HEK293T (cell line): ENCODE data around the gene HOXB5.

Source experiments
- ARNT ChIP-seq: fragments of 450-650 bp; IDR thresholded peaks from 2 replicates; pipeline ENCODE4 v1.6.1; 2017; ENCODE audit warnings: mild to moderate bottlenecking
- FOXK2 ChIP-seq: fragments of 450-650 bp; IDR thresholded peaks from 2 replicates; pipeline ENCODE4 v1.6.1; 2016; ENCODE audit warnings: mild to moderate bottlenecking
- FOXM1 ChIP-seq: fragments of 450-650 bp; IDR thresholded peaks from 2 replicates; pipeline ENCODE4 v1.6.1; 2017; ENCODE audit warnings: mild to moderate bottlenecking, borderline replicate concordance
- L3MBTL2 ChIP-seq: fragments of 450-650 bp; conservative IDR thresholded peaks from 2 replicates; pipeline ENCODE4 v1.6.1; 2016; ENCODE audit warnings: mild to moderate bottlenecking
- SP1 ChIP-seq: fragments of 450-650 bp; IDR thresholded peaks from 2 replicates; pipeline ENCODE4 v1.6.1; 2017
- SUZ12 ChIP-seq: fragments of 450-650 bp; IDR thresholded peaks from 2 replicates; pipeline ENCODE4 v1.6.1; 2016; ENCODE audit warnings: mild to moderate bottlenecking

GRCh38 chr17:48553826-48554225 lies 39.8 kb downstream of the HOXB5 start:
- TF ChIP-seq SP1, result no peak
- TF ChIP-seq SUZ12, result no peak
- TF ChIP-seq L3MBTL2, result no peak
- no peak for TF ChIP-seq ARNT
- no peak for TF ChIP-seq FOXM1
- no peak for TF ChIP-seq FOXK2
